WTC11 (cell line): Measurements from ENCODE around the gene CHPF. TPM values are rescaled to one million over a fixed set of nuclear protein-coding genes. Genes with fewer than 3 reads are reported as not detected.
A peak's percentile ranks its signal among the peaks of the same experiment; 100 is the strongest.

ENCODE experiments used
- ATAC-seq: fragments of 200-7000 bp; cut with Tn5 transposase; 2 replicates; pipeline ENCODE4 v1.10.0; 2021; ENCODE audit warnings: mild to moderate bottlenecking, moderate library complexity
- CTCF ChIA-PET: fragments of 300-600 bp; sonication (Branson Sonifier 250); formaldehyde crosslinking; loops from one replicate; lab custom pipeline; 2021; ENCODE audit warnings: antibody characterized with exemption; lab: Charles Lee
- POLR2A ChIA-PET: fragments of 350-600 bp; sonication (Branson Sonifier 250); formaldehyde crosslinking; loops from one replicate; lab custom pipeline; 2021; ENCODE audit warnings: antibody characterized with exemption; lab: Charles Lee
- DNase-seq: peaks from one replicate; pipeline ENCODE4 v3.0.0; 2021; ENCODE audit warnings: low spot score
- H3K27ac Mint-ChIP-seq: 2 replicates; pipeline ENCODE4 v1.8.0; 2021; ENCODE audit warnings: mixed read lengths
- H3K27me3 Mint-ChIP-seq: 2 replicates; pipeline ENCODE4 v1.8.0; 2021; ENCODE audit warnings: low read depth, mild to moderate bottlenecking, moderate library complexity, mixed read lengths
- H3K36me3 Mint-ChIP-seq: 2 replicates; pipeline ENCODE4 v1.8.0; 2021; ENCODE audit warnings: mixed read lengths
- H3K4me1 Mint-ChIP-seq: 2 replicates; pipeline ENCODE4 v1.8.0; 2022; ENCODE audit warnings: mixed read lengths
- H3K4me3 Mint-ChIP-seq: 2 replicates; pipeline ENCODE4 v1.8.0; 2021; ENCODE audit warnings: mild to moderate bottlenecking, moderate library complexity, mixed read lengths
- H3K9me3 Mint-ChIP-seq: 2 replicates; pipeline ENCODE4 v1.8.0; 2021; ENCODE audit warnings: mixed read lengths
- EMX1 ChIP-seq: fragments of 250-450 bp; sonication (Bioruptor Pico); IDR thresholded peaks from 2 replicates; pipeline ENCODE4 v1.8.0; 2021; ENCODE audit warnings: mild to moderate bottlenecking
- GRHL2 ChIP-seq: fragments of 250-450 bp; sonication (Bioruptor Pico); IDR thresholded peaks from 2 replicates; pipeline ENCODE4 v1.8.0; 2022; ENCODE audit warnings: mild to moderate bottlenecking, moderate library complexity; ENCODE audit not compliant: insufficient replicate concordance, severe bottlenecking
- NR2C2 ChIP-seq: sonication (generic); formaldehyde crosslinking; IDR thresholded peaks from 2 replicates; pipeline ENCODE4 v1.8.0; 2022; ENCODE audit warnings: mild to moderate bottlenecking, missing genetic modification reagents
- PRRX2 ChIP-seq: fragments of 250-450 bp; sonication (Bioruptor Pico); IDR thresholded peaks from 2 replicates; pipeline ENCODE4 v1.8.0; 2021; ENCODE audit warnings: mild to moderate bottlenecking
- TEAD4 ChIP-seq: sonication (generic); formaldehyde crosslinking; IDR thresholded peaks from 2 replicates; pipeline ENCODE4 v1.8.0; 2022; ENCODE audit warnings: mild to moderate bottlenecking, missing genetic modification reagents
- ZNF138 ChIP-seq: sonication (generic); formaldehyde crosslinking; conservative IDR thresholded peaks from 2 replicates; pipeline ENCODE4 v1.8.1; 2022; ENCODE audit warnings: mild to moderate bottlenecking, moderate library complexity, missing genetic modification reagents
- ZNF232 ChIP-seq: sonication (generic); formaldehyde crosslinking; IDR thresholded peaks from 2 replicates; pipeline ENCODE4 v1.8.0; 2022; ENCODE audit warnings: mild to moderate bottlenecking, missing genetic modification reagents
- ZNF396 ChIP-seq: fragments of 250-450 bp; sonication (Bioruptor Pico); IDR thresholded peaks from 2 replicates; pipeline ENCODE4 v1.8.0; 2021; ENCODE audit warnings: mild to moderate bottlenecking, moderate library complexity, borderline replicate concordance
- ZNF671 ChIP-seq: fragments of 250-450 bp; sonication (Bioruptor Pico); IDR thresholded peaks from 2 replicates; pipeline ENCODE4 v1.8.0; 2021; ENCODE audit warnings: mild to moderate bottlenecking
- total RNA-seq: library from RNA; stranded (reverse); gene quantifications from 3 replicates; pipeline ENCODE4 v1.2.3, GENCODE V29; 2021
- TF ChIP-seq, protein P1 (sequence below): sonication (generic); formaldehyde crosslinking; IDR thresholded peaks from 2 replicates; pipeline ENCODE4 v1.8.0; 2022; ENCODE audit warnings: mild to moderate bottlenecking, missing genetic modification reagents
- TF ChIP-seq, protein P2 (sequence below): sonication (generic); formaldehyde crosslinking; IDR thresholded peaks from 2 replicates; pipeline ENCODE4 v1.8.0; 2023; ENCODE audit warnings: missing genetic modification reagents, mild to moderate bottlenecking, borderline replicate concordance
- TF ChIP-seq, protein P3 (sequence below): fragments of 250-450 bp; sonication (Bioruptor Pico); IDR thresholded peaks from 2 replicates; pipeline ENCODE4 v1.9.0; 2021; ENCODE audit warnings: moderate library complexity, mild to moderate bottlenecking, inconsistent platforms, borderline replicate concordance
- TF ChIP-seq, protein P4 (sequence below): fragments of 200-600 bp; IDR thresholded peaks from 2 replicates; pipeline ENCODE4 v1.8.0; 2022; ENCODE audit warnings: antibody characterized with exemption

Gene CHPF
- total RNA-seq, 1 experiment from 2014 or later: 97.0 TPM

DNA sequence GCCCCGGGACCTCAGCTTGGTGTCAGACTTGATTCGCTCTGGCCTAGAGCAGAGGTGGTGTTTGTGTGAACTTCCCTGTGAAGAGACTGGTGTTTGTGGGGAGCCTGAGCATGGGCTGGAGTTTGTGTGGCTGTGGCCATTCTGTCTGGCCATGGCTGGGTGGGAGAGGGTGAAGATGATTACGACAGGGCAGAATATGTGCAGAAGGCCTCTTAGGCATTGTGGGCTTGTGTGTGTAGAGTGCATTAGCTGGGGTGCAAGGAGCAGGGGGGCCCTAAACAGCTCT, 17.2 kb upstream of the CHPF start:
- Mint-ChIP-seq H3K36me3 (peaks cover 30% of the 10 kb centered on the region), H3K4me3 (no peak overlapping the region), H3K4me1 (peaks cover 60% of the 10 kb centered on the region), H3K9me3 (no peaks in the 10 kb centered on the region), H3K27ac (peak overlapping the region; percentile 84), H3K27me3 (peaks cover 2% of the 10 kb centered on the region; the same call in 1 of the 2 replicates)
- ChIA-PET POLR2A (interaction anchor here (1.0 to 3.6 kb wide), 6 partner anchors 8 to 124 kb away, joined by 3 to 29 read pairs (median 10); partner anchors contain the start of genes CHPF, INHA, OBSL1 and STK11IP), CTCF (interaction anchor here (0.7 to 7.2 kb wide), 41 partner anchors 8 to 1622 kb away, joined by 3 to 86 read pairs (median 6); partner anchors contain the start of genes CHPF, DNPEP, GMPPA and INHA)
- TF ChIP-seq, protein P1, sequence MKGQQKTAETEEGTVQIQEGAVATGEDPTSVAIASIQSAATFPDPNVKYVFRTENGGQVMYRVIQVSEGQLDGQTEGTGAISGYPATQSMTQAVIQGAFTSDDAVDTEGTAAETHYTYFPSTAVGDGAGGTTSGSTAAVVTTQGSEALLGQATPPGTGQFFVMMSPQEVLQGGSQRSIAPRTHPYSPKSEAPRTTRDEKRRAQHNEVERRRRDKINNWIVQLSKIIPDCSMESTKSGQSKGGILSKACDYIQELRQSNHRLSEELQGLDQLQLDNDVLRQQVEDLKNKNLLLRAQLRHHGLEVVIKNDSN (CRISPR knock-in tag): no peak
- TF ChIP-seq, protein P2, sequence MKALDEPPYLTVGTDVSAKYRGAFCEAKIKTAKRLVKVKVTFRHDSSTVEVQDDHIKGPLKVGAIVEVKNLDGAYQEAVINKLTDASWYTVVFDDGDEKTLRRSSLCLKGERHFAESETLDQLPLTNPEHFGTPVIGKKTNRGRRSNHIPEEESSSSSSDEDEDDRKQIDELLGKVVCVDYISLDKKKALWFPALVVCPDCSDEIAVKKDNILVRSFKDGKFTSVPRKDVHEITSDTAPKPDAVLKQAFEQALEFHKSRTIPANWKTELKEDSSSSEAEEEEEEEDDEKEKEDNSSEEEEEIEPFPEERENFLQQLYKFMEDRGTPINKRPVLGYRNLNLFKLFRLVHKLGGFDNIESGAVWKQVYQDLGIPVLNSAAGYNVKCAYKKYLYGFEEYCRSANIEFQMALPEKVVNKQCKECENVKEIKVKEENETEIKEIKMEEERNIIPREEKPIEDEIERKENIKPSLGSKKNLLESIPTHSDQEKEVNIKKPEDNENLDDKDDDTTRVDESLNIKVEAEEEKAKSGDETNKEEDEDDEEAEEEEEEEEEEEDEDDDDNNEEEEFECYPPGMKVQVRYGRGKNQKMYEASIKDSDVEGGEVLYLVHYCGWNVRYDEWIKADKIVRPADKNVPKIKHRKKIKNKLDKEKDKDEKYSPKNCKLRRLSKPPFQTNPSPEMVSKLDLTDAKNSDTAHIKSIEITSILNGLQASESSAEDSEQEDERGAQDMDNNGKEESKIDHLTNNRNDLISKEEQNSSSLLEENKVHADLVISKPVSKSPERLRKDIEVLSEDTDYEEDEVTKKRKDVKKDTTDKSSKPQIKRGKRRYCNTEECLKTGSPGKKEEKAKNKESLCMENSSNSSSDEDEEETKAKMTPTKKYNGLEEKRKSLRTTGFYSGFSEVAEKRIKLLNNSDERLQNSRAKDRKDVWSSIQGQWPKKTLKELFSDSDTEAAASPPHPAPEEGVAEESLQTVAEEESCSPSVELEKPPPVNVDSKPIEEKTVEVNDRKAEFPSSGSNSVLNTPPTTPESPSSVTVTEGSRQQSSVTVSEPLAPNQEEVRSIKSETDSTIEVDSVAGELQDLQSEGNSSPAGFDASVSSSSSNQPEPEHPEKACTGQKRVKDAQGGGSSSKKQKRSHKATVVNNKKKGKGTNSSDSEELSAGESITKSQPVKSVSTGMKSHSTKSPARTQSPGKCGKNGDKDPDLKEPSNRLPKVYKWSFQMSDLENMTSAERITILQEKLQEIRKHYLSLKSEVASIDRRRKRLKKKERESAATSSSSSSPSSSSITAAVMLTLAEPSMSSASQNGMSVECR (CRISPR knock-in tag): no peak
- no peak for TF ChIP-seq EMX1 (CRISPR knock-in tag)
- TF ChIP-seq, protein P3, sequence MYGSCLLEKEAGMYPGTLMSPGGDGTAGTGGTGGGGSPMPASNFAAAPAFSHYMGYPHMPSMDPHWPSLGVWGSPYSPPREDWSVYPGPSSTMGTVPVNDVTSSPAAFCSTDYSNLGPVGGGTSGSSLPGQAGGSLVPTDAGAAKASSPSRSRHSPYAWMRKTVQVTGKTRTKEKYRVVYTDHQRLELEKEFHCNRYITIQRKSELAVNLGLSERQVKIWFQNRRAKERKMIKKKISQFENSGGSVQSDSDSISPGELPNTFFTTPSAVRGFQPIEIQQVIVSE (CRISPR knock-in tag): no peak
- no peak for TF ChIP-seq ZNF396 (CRISPR knock-in tag)
- ATAC-seq: no peak
- no peak for DNase-seq

DNA sequence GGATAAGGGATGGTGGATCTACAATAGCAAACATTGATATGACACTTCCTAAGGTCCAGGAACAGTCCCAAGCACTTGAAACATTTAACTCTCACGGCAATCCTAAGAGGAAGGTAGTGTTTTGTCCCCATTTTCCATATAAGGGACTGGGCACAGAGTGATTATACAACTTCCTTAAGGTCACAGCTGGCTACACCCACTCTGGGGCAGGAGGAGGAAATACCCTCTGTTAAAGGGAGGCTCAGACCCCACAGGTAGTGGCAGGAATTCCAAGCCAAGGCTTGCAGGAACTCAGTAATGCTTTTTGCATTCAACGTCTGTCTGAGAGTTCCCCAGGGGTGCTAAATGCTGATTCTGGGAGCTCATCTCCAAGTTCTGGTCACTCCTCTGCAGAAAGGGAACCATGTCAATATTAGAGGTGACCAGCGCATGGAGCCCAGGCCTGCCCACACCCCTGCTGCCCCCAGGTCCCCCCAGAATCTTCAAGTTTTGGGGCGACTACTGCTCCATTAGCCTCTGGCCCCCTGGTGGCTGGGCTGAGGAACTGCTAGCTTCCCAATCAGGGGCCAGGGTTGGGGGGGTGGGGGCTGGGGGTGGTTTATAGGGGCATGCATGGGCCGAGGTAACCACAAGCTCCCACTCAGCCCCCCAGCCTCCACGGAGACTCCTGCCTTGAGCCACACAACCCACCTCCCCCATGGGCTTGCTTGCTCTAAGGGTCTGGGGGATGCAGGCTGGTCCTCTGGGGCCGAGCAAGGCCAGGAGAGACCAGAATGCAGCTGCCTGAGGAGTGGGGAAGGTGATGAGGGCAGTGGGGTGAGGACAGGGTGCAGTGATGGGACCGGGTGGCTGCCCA, 16.7 kb upstream of the CHPF start:
- H3K4me1 Mint-ChIP-seq: peaks cover 56% of the 10 kb centered on the region
- ChIA-PET POLR2A (interaction anchor here (1.0 to 3.6 kb wide), 6 partner anchors 8 to 125 kb away, joined by 3 to 29 read pairs (median 10); partner anchors contain the start of genes CHPF, INHA, OBSL1 and STK11IP), CTCF (interaction anchor here (0.6 to 7.2 kb wide), 47 partner anchors 8 to 1622 kb away, joined by 3 to 86 read pairs (median 5); partner anchors contain the start of genes CHPF, DNPEP, GMPPA and INHA)
- no peak for TF ChIP-seq TEAD4 (CRISPR knock-in tag)
- TF ChIP-seq, protein P4, sequence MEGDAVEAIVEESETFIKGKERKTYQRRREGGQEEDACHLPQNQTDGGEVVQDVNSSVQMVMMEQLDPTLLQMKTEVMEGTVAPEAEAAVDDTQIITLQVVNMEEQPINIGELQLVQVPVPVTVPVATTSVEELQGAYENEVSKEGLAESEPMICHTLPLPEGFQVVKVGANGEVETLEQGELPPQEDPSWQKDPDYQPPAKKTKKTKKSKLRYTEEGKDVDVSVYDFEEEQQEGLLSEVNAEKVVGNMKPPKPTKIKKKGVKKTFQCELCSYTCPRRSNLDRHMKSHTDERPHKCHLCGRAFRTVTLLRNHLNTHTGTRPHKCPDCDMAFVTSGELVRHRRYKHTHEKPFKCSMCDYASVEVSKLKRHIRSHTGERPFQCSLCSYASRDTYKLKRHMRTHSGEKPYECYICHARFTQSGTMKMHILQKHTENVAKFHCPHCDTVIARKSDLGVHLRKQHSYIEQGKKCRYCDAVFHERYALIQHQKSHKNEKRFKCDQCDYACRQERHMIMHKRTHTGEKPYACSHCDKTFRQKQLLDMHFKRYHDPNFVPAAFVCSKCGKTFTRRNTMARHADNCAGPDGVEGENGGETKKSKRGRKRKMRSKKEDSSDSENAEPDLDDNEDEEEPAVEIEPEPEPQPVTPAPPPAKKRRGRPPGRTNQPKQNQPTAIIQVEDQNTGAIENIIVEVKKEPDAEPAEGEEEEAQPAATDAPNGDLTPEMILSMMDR: peak; percentile 91
- no peaks in the 10 kb centered on the region for H3K9me3 Mint-ChIP-seq
- no peak for DNase-seq
- peaks cover 31% of the 10 kb centered on the region for H3K36me3 Mint-ChIP-seq
- H3K27me3 Mint-ChIP-seq: peaks cover 4% of the 10 kb centered on the region; the same call in 1 of the 2 replicates
- peak overlapping the region; percentile 84 for H3K27ac Mint-ChIP-seq
- no peak overlapping the region for H3K4me3 Mint-ChIP-seq
- peak; percentile 4 for ATAC-seq

DNA sequence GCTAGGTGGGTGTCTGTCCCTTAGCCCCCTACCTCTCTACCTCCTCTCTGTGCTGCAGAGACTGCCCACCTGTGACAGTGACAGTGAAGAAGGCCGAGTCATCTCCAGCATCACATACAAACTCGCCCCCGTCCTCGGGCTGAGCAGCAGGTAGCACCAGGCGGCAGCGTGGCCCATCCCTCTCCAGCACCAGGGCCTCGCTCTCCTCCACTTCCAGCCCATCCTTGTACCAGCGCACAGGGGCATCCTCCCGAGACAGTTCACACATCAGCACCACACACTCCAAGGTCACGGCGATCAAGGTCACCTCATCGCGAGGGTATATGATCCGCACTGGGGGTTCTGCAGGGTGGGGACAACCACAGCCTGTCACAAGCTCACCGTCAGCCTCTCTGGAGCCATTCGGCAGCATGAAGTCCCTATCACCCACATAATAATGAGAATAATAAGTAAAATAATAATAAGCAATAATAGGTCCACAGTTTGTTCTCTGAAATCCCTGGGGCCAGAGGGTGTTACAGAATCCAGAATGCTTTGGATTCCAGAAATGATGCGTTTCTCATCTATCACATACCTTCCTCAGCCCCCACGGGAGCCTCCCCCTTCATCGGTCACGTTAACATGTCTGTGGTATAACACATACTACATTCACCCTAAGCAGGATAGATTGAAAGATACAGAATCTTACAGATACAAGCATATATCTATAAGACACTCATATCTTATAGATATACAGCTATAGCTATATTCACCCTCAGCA, 15.7 kb upstream of the CHPF start:
- no peaks in the 10 kb centered on the region for H3K9me3 Mint-ChIP-seq
- DNase-seq (no peak), ATAC-seq (no peak)
- ChIA-PET CTCF (interaction anchor here (0.6 to 7.2 kb wide), 28 partner anchors 7 to 530 kb away, joined by 3 to 86 read pairs (median 8); partner anchors contain the start of genes CHPF, DNPEP, GMPPA and INHA), POLR2A (interaction anchor here (3.4 to 3.6 kb wide), 3 partner anchors 7 to 38 kb away, joined by 17 to 29 read pairs (median 17); partner anchors contain the start of genes INHA, OBSL1 and STK11IP)
- peaks cover 29% of the 10 kb centered on the region for H3K36me3 Mint-ChIP-seq
- TF ChIP-seq PRRX2 (no peak), GRHL2 (CRISPR knock-in tag) (no peak), ZNF138 (CRISPR knock-in tag) (no peak), ZNF671 (no peak), ZNF232 (CRISPR knock-in tag) (no peak), NR2C2 (CRISPR knock-in tag) (no peak)
- H3K27me3 Mint-ChIP-seq: peaks cover 7% of the 10 kb centered on the region
- no peak overlapping the region for H3K4me3 Mint-ChIP-seq
- H3K27ac Mint-ChIP-seq: no peak overlapping the region; the same call in 1 of the 2 replicates
- peaks cover 46% of the 10 kb centered on the region for H3K4me1 Mint-ChIP-seq
